Measurements from ENCODE around the gene TOM1L1. TPM values are rescaled to one million over a fixed set of nuclear protein-coding genes. Genes with fewer than 3 reads are reported as not detected.

Gene TOM1L1
- total and polyA plus RNA-seq, 2 of the 8 experiments (the other 6 are each of a cell fraction or from before 2014, with no cell fraction given), result 47.0 to 60.8 TPM

DNA sequence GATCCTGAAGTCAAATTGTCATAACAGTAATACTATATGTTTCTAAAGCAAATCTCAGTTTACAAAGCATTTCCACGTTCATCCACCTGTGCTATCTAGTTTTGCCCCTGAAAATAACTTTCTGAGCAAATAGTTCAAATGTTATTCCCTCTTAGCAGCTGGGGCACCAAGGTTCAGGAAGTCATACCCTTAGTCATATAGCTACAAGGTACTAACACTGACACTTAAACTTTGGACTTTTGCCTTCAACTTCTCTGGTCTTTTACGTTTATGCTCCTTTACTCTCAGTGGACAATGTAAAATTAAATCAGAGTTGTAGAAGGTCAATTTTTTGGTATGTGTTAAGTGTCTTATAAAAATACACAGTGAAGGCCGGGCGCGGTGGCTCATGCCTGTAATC, 34.8 kb downstream of the TOM1L1 start:
- Histone ChIP-seq H2BK5ac (ENCODE audit: low read depth, low read length) (no peak overlapping the region), H3K56ac (replicated peaks; ENCODE audit: insufficient read length, low read depth, low read length) (no peak overlapping the region), H4K5ac (ENCODE audit: insufficient read length, low read depth, low read length) (no peak overlapping the region), H3K9ac (replicated peaks in 1 of 4; ENCODE audit: extremely low read depth in 1 of 4, low read depth in 3 of 4, low read length in 3 of 4) (no peak overlapping the region), H3K4me2 (ENCODE audit: insufficient read depth in 1 of 2, low read depth in 2 of 2, low read length in 2 of 2) (no peak overlapping the region), H2BK15ac (ENCODE audit: low read length) (no peak overlapping the region), H3K4me1 (replicated peaks in 1 of 4; ENCODE audit: control insufficient read depth in 3 of 4, insufficient read depth in 4 of 4, low read length in 3 of 4) (no peaks in the 10 kb centered on the region), H3K36me3 (ENCODE audit: control insufficient read depth in 2 of 4, insufficient read depth in 4 of 4, low read length in 3 of 4) (peaks cover 28 to 78% (median 65%) of the 10 kb centered on the region in 4 experiments), H3K23ac (ENCODE audit: insufficient read length) (no peak overlapping the region), H2BK120ac (replicated peaks; ENCODE audit: low read depth, low read length) (no peak overlapping the region), H4K8ac (ENCODE audit: extremely low read depth, insufficient read depth, low read length) (no peak overlapping the region), H3K4ac (replicated peaks; ENCODE audit: insufficient read length, low read depth, low read length) (no peak overlapping the region), H3K23me2 (ENCODE audit: low read depth, low read length) (no peaks in the 10 kb centered on the region), H4K20me1 (replicated peaks in 1 of 2; ENCODE audit: control insufficient read depth in 1 of 2, insufficient read depth in 2 of 2, low read length in 2 of 2) (no peaks in the 10 kb centered on the region), H2BK20ac (ENCODE audit: low read length) (no peak overlapping the region), H3K14ac (ENCODE audit: insufficient read length) (no peak overlapping the region), H3K9me3 (ENCODE audit: insufficient read depth in 2 of 2, low read depth in 1 of 2, low read length in 1 of 2) (no peaks in the 10 kb centered on the region), H2AK5ac (ENCODE audit: low read depth, low read length) (no peak overlapping the region), H2BK12ac (ENCODE audit: low read depth, low read length) (no peak overlapping the region), H2AFZ (ENCODE audit: low read length) (no peak overlapping the region), H3K18ac (ENCODE audit: extremely low read depth, low read length) (no peak overlapping the region), H3K27me3 (replicated peaks in 1 of 4; ENCODE audit: control insufficient read depth in 3 of 4, extremely low read depth in 1 of 4, insufficient read depth in 3 of 4, low read length in 3 of 4) (no peaks in the 10 kb centered on the region), H3K27ac (ENCODE audit: low read depth, low read length) (no peak overlapping the region), H3K79me1 (ENCODE audit: low read depth, low read length) (no peaks in the 10 kb centered on the region), H3K79me2 (ENCODE audit: control insufficient read depth in 1 of 2, insufficient read depth in 2 of 2, low read length in 2 of 2) (no peaks in the 10 kb centered on the region), H4K91ac (replicated peaks; ENCODE audit: insufficient read length, low read length) (no peak overlapping the region), H3K4me3 (ENCODE audit: extremely low read depth in 1 of 4, insufficient read depth in 2 of 4, low read depth in 3 of 4, low read length in 4 of 4) (no peak overlapping the region)
- ChIA-PET POLR2A (ENCODE audit: partially characterized antibody) (no interaction called here), CTCF (ENCODE audit: partially characterized antibody) (no interaction called here)
- WGBS, 2 experiments (ENCODE audit: extremely low coverage in 1 of 2, insufficient coverage in 1 of 2, insufficient read length in 1 of 2, insufficient replicate concordance in 2 of 2, low coverage in 1 of 2, low lambda C conversion rate in 2 of 2, missing lambda C conversion rate in 1 of 2), result 94% methylated on average over 5 of the region's 5 CpGs; no CpG with 5 or more reads in 1 of the 2 experiments
- FAIRE-seq, result no peak
- no peak for DNase-seq (ENCODE audit: low read depth in 1 of 2, low spot score in 2 of 2)
- no peak for TF ChIP-seq CTCF (IDR thresholded peaks at IDR 0.05; ENCODE audit: control extremely low read depth in 1 of 3, insufficient read depth in 1 of 3, low read depth in 1 of 3, low read length in 3 of 3)
- TF ChIP-seq EZH2 (IDR thresholded peaks at IDR 0.05; ENCODE audit: low read depth, low read length, severe bottlenecking), result no peak
- TF ChIP-seq CTBP2 (IDR thresholded peaks at IDR 0.05; ENCODE audit: borderline replicate concordance, insufficient read depth, insufficient read length, low read length), result no peak
- no peak for TF ChIP-seq TBP (IDR thresholded peaks at IDR 0.05; ENCODE audit: low read depth, low read length)
- no peak for TF ChIP-seq JUND (IDR thresholded peaks at IDR 0.05; ENCODE audit: low read length)
- TF ChIP-seq CHD1 (IDR thresholded peaks at IDR 0.05; ENCODE audit: low read depth, low read length), result no peak
- TF ChIP-seq TCF12 (IDR thresholded peaks at IDR 0.05; ENCODE audit: low read depth, low read length), result no peak
- no peak for TF ChIP-seq KDM5A (IDR thresholded peaks at IDR 0.05; ENCODE audit: low read length)
- no peak for TF ChIP-seq RXRA (IDR thresholded peaks at IDR 0.05; ENCODE audit: insufficient read depth, low read depth, low read length)
- TF ChIP-seq PHF8 (conservative IDR thresholded peaks at IDR 0.05; ENCODE audit: low read depth, low read length), result no peak
- TF ChIP-seq, protein P1, sequence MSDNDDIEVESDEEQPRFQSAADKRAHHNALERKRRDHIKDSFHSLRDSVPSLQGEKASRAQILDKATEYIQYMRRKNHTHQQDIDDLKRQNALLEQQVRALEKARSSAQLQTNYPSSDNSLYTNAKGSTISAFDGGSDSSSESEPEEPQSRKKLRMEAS (IDR thresholded peaks at IDR 0.05), result no peak
